ENCODE measurements around the gene PLA2G2C. TPM values are rescaled to one million over a fixed set of nuclear protein-coding genes. Genes with fewer than 3 reads are reported as not detected.

Gene PLA2G2C
- total RNA-seq, 4 donors from 2014 or later: not detected

DNA sequence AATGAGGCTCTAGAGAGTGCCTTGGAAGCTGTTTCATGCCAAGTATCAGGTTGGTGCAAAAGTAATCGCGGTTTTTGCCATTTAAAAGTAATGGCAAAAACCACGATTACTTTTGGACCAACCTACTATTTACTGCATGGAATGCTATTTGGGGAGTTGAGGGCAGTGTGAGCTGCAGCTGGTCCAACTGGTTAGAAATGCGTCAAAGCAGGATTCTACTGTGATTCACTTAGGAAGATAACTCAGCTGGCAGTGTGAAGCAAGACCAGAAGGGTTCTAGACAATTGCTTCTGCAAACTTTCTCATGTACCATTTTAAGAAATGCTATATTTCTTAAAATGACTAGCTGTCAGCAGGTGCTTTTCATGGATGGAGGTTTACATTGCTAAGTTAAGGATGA, 21.2 kb upstream of the PLA2G2C start:
- TF ChIP-seq, protein P1, sequence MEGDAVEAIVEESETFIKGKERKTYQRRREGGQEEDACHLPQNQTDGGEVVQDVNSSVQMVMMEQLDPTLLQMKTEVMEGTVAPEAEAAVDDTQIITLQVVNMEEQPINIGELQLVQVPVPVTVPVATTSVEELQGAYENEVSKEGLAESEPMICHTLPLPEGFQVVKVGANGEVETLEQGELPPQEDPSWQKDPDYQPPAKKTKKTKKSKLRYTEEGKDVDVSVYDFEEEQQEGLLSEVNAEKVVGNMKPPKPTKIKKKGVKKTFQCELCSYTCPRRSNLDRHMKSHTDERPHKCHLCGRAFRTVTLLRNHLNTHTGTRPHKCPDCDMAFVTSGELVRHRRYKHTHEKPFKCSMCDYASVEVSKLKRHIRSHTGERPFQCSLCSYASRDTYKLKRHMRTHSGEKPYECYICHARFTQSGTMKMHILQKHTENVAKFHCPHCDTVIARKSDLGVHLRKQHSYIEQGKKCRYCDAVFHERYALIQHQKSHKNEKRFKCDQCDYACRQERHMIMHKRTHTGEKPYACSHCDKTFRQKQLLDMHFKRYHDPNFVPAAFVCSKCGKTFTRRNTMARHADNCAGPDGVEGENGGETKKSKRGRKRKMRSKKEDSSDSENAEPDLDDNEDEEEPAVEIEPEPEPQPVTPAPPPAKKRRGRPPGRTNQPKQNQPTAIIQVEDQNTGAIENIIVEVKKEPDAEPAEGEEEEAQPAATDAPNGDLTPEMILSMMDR (IDR thresholded peaks at IDR 0.05): no peak
- ATAC-seq (ENCODE audit: low FRiP score): no peak

DNA sequence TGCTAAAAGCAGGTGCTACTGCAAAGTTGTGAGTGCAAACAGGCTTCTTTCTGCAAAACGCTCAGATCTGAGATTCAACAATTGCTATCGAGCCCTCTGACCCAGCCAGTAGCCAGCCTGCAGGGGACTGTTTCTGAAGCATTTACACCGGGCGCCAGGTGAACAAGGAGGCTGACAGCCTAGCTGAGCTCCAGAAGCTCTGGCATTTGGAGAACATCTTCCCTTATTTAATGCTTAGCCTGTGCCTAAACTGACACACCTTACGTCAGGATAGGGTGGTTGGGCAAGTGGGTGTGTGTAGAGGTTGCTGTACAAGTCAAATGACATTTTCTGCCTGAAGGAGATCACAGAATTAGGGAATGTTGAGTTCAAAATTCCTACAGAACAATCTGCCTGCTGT, 15.8 kb upstream of the PLA2G2C start:
- ATAC-seq (ENCODE audit: low FRiP score) (no peak), DNase-seq (ENCODE audit: low spot score) (no peak)
- TF ChIP-seq, protein P1 (IDR thresholded peaks at IDR 0.05): no peak

More for the DNA sequence above, 21.2 kb upstream of the PLA2G2C start:
- no peak for DNase-seq (ENCODE audit: low spot score)

DNA sequence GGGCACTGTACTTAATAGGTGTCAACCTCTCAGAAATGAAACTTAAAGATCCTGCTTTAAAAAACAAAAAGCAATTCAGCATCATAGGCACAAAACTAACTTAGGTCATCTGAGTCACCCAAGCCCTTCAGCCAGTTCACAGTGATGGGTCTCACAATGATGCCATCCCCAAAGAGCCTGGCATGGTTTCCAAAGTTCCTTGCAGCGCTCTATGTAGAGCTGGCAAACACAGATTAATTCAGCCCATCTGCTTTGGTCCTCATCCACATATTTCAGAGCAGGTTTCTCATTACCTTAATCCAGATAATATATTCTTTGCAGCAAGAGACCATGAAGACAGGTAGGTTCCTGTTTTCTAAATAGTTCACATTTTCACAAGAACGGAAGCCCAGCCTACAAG, 14.6 kb upstream of the PLA2G2C start:
- TF ChIP-seq, protein P1 (IDR thresholded peaks at IDR 0.05): no peak
- DNase-seq (ENCODE audit: low spot score): no peak
- no peak for ATAC-seq (ENCODE audit: low FRiP score)

DNA sequence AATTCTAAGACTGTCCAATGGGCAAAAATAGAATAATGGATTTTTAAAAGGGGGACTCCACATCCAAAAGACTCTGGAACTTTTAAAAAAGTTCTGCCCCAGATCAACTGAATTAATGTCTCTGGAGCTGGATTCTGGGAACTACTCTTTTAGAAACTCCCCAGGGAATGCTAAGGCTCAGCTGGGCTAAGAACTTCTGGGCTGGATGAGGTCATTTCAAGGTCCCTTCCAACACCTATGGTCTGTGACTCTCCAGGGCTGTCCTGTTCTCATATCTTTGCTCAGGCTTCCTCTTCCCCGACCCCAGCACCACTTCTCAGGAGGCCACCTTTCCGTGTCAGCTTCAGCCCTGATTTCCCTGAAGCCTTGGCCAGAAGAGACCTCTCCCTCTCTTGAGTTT, 13.5 kb upstream of the PLA2G2C start:
- DNase-seq (ENCODE audit: low spot score) (no peak), ATAC-seq (ENCODE audit: low FRiP score) (no peak)
- TF ChIP-seq, protein P1 (IDR thresholded peaks at IDR 0.05): no peak

DNA sequence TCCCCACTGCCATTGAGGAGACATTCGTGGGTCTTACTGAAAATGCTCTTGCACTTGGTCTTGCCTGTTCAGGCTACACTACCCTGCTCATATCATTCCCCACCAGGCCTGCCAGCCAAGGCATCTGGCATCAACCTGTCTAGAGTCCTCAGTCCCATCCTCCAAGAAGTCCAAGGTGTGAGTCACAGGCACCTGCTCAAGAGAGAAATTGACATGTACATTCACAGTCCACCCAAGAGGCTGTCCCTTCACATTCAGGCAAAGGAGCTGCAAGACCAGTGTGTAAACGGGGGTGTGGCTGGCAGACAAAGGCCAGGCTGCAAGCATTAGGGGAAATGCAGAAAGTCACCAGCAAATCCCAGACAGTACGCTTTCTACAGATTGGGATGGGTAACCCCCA, 13.1 kb upstream of the PLA2G2C start:
- ATAC-seq (ENCODE audit: low FRiP score): no peak
- TF ChIP-seq, protein P1 (IDR thresholded peaks at IDR 0.05): no peak
- DNase-seq (ENCODE audit: low spot score): no peak

DNA sequence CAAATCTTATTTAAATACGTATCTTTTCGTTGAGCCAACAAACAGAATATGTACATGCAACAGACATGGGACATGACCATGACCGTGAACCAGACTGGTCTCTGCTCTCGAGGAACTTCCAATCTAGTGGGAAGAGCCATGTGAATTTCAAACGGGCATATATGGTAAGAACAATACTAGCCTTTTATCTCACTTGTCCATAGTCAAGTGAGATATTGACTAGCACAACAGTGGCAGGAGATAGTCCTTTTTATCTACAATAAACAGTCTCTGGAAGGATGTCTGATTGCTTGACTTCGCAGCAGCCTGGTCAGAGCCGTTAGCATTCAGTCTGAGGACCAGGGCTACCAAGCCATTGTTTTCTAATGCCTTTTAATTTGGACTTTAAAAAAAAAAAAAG, 12.6 kb upstream of the PLA2G2C start:
- DNase-seq (ENCODE audit: low spot score) (no peak), ATAC-seq (ENCODE audit: low FRiP score) (no peak)
- TF ChIP-seq, protein P1 (IDR thresholded peaks at IDR 0.05): no peak

DNA sequence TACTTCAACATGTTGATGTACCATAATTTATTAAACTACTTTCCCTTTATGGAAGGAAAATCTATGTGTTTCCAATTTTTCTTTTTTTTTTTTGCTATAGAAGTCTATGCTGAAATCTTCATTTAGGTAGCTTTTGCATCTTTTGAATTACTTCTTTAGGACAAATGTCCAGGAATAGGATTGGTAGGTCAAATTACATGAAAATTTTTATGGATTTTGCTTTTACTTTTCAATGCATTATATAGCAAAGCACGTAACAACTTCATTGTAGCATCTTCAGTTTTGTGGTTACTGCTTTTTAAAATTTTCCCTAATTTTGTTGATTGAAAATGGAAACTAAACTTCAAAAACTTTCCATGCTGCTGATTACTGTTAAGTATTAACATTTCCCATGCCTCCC, 12.0 kb upstream of the PLA2G2C start:
- TF ChIP-seq, protein P1 (IDR thresholded peaks at IDR 0.05): no peak
- no peak for ATAC-seq (ENCODE audit: low FRiP score)
- no peak for DNase-seq (ENCODE audit: low spot score)
